ACHN (cell line): ENCODE results near the gene DNAH10.
A peak's percentile ranks its signal among the peaks of the same experiment; 100 is the strongest.

Experiments used
- DNase-seq: peaks from one replicate; pipeline ENCODE4 v3.0.0-alpha.2; 2015
- in situ Hi-C: cut with HindIII; loops from 2 replicates; pipeline ENCODE4 v1.10.0; 2017; ENCODE audit warnings: low sequenced_read_pairs, low pct_ligation_motif_present, low pct_unique_long_range_greater_than_20kb

Gene DNAH10

GRCh38 chr12:123891516-123892179, 129.5 kb downstream of the DNAH10 start:
- in situ Hi-C loops: no loop called here
- no peak for DNase-seq

GRCh38 chr12:123892180-123892559, 130.1 kb downstream of the DNAH10 start:
- DNase-seq: no peak
- in situ Hi-C loops: no loop called here

GRCh38 chr12:123892853-123893252, 130.8 kb downstream of the DNAH10 start:
- DNase-seq: no peak
- in situ Hi-C loops: no loop called here

GRCh38 chr12:123893276-123893675, 131.2 kb downstream of the DNAH10 start:
- in situ Hi-C loops: no loop called here
- DNase-seq: no peak

GRCh38 chr12:123894823-123895345, 132.8 kb downstream of the DNAH10 start:
- in situ Hi-C loops: no loop called here
- no peak for DNase-seq

- in situ Hi-C loops: no loop called here
These were observed 133.3 kb downstream of the DNAH10 start for GRCh38 chr12:123895451-123895850.

GRCh38 chr12:123896767-123897166, 134.7 kb downstream of the DNAH10 start:
- no peak for DNase-seq
- in situ Hi-C loops: no loop called here

More at GRCh38 chr12:123895451-123895850, 133.3 kb downstream of the DNAH10 start:
- DNase-seq: no peak

GRCh38 chr12:123897221-123897620, 135.1 kb downstream of the DNAH10 start:
- in situ Hi-C loops: no loop called here
- peak; percentile 67 for DNase-seq

GRCh38 chr12:123898673-123899072, 136.6 kb downstream of the DNAH10 start:
- DNase-seq: no peak
- in situ Hi-C loops: no loop called here

- in situ Hi-C loops: no loop called here
- DNase-seq: no peak
These were observed 137.3 kb downstream of the DNAH10 start for GRCh38 chr12:123899368-123899767.

GRCh38 chr12:123900871-123901376, 138.8 kb downstream of the DNAH10 start:
- in situ Hi-C loops: no loop called here
- no peak for DNase-seq

- DNase-seq: no peak
- in situ Hi-C loops: no loop called here
These were observed 140.7 kb downstream of the DNAH10 start for GRCh38 chr12:123902821-123903220.

- DNase-seq: no peak
- in situ Hi-C loops: no loop called here
These were observed 141.4 kb downstream of the DNAH10 start for GRCh38 chr12:123903301-123904065.

GRCh38 chr12:123905319-123905925, 143.3 kb downstream of the DNAH10 start:
- DNase-seq: peak; percentile 78
- in situ Hi-C loops: no loop called here

- in situ Hi-C loops: no loop called here
- DNase-seq: no peak
These were observed 144.8 kb downstream of the DNAH10 start for GRCh38 chr12:123906711-123907420.

- no peak for DNase-seq
- in situ Hi-C loops: no loop called here
These were observed 145.8 kb downstream of the DNAH10 start for GRCh38 chr12:123907726-123908476.

GRCh38 chr12:123908884-123909725, 147.0 kb downstream of the DNAH10 start:
- DNase-seq: no peak
- in situ Hi-C loops: no loop called here
